Hepatocyte (in vitro differentiated cells): ENCODE measurements around the gene GLP1R. TPM values are rescaled to one million over a fixed set of nuclear protein-coding genes. Genes with fewer than 3 reads are reported as not detected.

ENCODE experiments used
- DNase-seq: peaks from one replicate; pipeline ENCODE4 v3.0.0-alpha.2; 2016; ENCODE audit warnings: low spot score
- H2AFZ ChIP-seq: fragments of 200-600 bp; sonication (generic); 2 replicates; pipeline ENCODE4 v1.6.0; 2016; ENCODE audit warnings: antibody characterized with exemption, mild to moderate bottlenecking
- H3K27ac ChIP-seq: fragments of 200-600 bp; sonication (generic); 2 replicates; pipeline ENCODE4 v1.5.1; 2016; ENCODE audit warnings: mild to moderate bottlenecking
- H3K27me3 ChIP-seq: fragments of 200-600 bp; sonication (generic); 2 replicates; pipeline ENCODE4 v1.6.1; 2016
- H3K36me3 ChIP-seq: fragments of 200-600 bp; sonication (generic); replicated peaks from 2 replicates; pipeline ENCODE4 v1.5.1; 2016; ENCODE audit warnings: low read depth; ENCODE audit not compliant: insufficient read depth
- H3K4me1 ChIP-seq: fragments of 200-600 bp; sonication (generic); 2 replicates; pipeline ENCODE4 v1.5.1; 2016; ENCODE audit warnings: mild to moderate bottlenecking, moderate library complexity; ENCODE audit not compliant: insufficient read depth
- H3K4me2 ChIP-seq: fragments of 200-600 bp; sonication (generic); 2 replicates; pipeline ENCODE4 v1.6.0; 2016
- H3K4me3 ChIP-seq: fragments of 200-600 bp; sonication (generic); 2 replicates; pipeline ENCODE4 v1.5.1; 2016; ENCODE audit warnings: mild to moderate bottlenecking
- H3K79me2 ChIP-seq: fragments of 200-600 bp; sonication (generic); 2 replicates; pipeline ENCODE4 v1.6.0; 2017; ENCODE audit warnings: mild to moderate bottlenecking
- H3K9me2 ChIP-seq: fragments of 200-600 bp; sonication (generic); replicated peaks from 2 replicates; pipeline ENCODE4 v1.6.0; 2017; ENCODE audit warnings: mild to moderate bottlenecking; ENCODE audit not compliant: insufficient read depth
- H3K9me3 ChIP-seq: fragments of 200-600 bp; sonication (generic); 2 replicates; pipeline ENCODE4 v1.5.1; 2016; ENCODE audit warnings: low read depth, mild to moderate bottlenecking
- H4K20me1 ChIP-seq: fragments of 200-600 bp; sonication (generic); 2 replicates; pipeline ENCODE4 v1.6.0; 2016; ENCODE audit warnings: mild to moderate bottlenecking; ENCODE audit not compliant: insufficient read depth, poor library complexity, severe bottlenecking
- EZH2 ChIP-seq: fragments of 200-600 bp; sonication (generic); IDR thresholded peaks from 2 replicates; pipeline ENCODE4 v1.6.1; 2016; ENCODE audit warnings: antibody characterized with exemption, mild to moderate bottlenecking, borderline replicate concordance
- EZH2phosphoT487 ChIP-seq: fragments of 200-600 bp; sonication (generic); IDR thresholded peaks from one replicate; pipeline ENCODE4 v1.6.1; 2018; ENCODE audit warnings: antibody characterized with exemption, mild to moderate bottlenecking, low read depth, moderate library complexity; ENCODE audit not compliant: unreplicated experiment, severe bottlenecking
- WGBS: methylation state at CpG from one replicate; pipeline ENCODE4 v1.1.6; 2016; ENCODE audit warnings: low lambda C conversion rate; ENCODE audit errors: missing lambda C conversion rate; 5-methylcytosine and 5-hydroxymethylcytosine counted together
- polyA plus RNA-seq: library from polyadenylated mRNA; unstranded; fragments of >200 nt; fragmentation: Nextera tagmentation; extraction: Ambion mirVana; gene quantifications from 2 replicates; pipeline ENCODE4 v1.2.1, GENCODE V29; 2016
- total RNA-seq: library from RNA; depleted of rRNA; stranded (reverse); fragments of >200 nt; gene quantifications from 2 replicates; pipeline ENCODE4 v1.2.3, GENCODE V29; 2014
- TF ChIP-seq, protein P1 (sequence below): fragments of 200-600 bp; sonication (generic); IDR thresholded peaks from 2 replicates; pipeline ENCODE4 v1.5.1; 2016; ENCODE audit warnings: antibody characterized with exemption, mild to moderate bottlenecking; ENCODE audit not compliant: poor library complexity

Gene GLP1R
- total and polyA plus RNA-seq, 2 experiments from 2014 or later: 0.30 TPM; not detected in 1

GRCh38 chr6:39076623-39077535, 28.3 kb downstream of the GLP1R start:
- Histone ChIP-seq H2AFZ (no peak overlapping the region), H3K9me3 (no peaks in the 10 kb centered on the region), H3K4me1 (no peaks in the 10 kb centered on the region), H3K27ac (no peak overlapping the region), H4K20me1 (no peaks in the 10 kb centered on the region), H3K9me2 (no peaks in the 10 kb centered on the region), H3K79me2 (no peaks in the 10 kb centered on the region), H3K4me3 (no peak overlapping the region), H3K27me3 (no peaks in the 10 kb centered on the region), H3K36me3 (no peaks in the 10 kb centered on the region), H3K4me2 (no peak overlapping the region)
- TF ChIP-seq, protein P1, sequence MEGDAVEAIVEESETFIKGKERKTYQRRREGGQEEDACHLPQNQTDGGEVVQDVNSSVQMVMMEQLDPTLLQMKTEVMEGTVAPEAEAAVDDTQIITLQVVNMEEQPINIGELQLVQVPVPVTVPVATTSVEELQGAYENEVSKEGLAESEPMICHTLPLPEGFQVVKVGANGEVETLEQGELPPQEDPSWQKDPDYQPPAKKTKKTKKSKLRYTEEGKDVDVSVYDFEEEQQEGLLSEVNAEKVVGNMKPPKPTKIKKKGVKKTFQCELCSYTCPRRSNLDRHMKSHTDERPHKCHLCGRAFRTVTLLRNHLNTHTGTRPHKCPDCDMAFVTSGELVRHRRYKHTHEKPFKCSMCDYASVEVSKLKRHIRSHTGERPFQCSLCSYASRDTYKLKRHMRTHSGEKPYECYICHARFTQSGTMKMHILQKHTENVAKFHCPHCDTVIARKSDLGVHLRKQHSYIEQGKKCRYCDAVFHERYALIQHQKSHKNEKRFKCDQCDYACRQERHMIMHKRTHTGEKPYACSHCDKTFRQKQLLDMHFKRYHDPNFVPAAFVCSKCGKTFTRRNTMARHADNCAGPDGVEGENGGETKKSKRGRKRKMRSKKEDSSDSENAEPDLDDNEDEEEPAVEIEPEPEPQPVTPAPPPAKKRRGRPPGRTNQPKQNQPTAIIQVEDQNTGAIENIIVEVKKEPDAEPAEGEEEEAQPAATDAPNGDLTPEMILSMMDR: no peak
- TF ChIP-seq EZH2phosphoT487 (no peak), EZH2 (no peak)
- WGBS: 78% methylated on average over 9 of the region's 9 CpGs
- no peak for DNase-seq

GRCh38 chr6:39077882-39078594, 29.5 kb downstream of the GLP1R start:
- Histone ChIP-seq H3K36me3 (no peaks in the 10 kb centered on the region), H3K4me1 (no peaks in the 10 kb centered on the region), H4K20me1 (no peaks in the 10 kb centered on the region), H3K4me2 (no peak overlapping the region), H2AFZ (no peak overlapping the region), H3K9me2 (no peaks in the 10 kb centered on the region), H3K4me3 (no peak overlapping the region), H3K27ac (no peak overlapping the region), H3K79me2 (no peaks in the 10 kb centered on the region), H3K9me3 (no peaks in the 10 kb centered on the region), H3K27me3 (no peaks in the 10 kb centered on the region)
- DNase-seq: no peak
- TF ChIP-seq, protein P1: no peak
- 92% methylated on average over 11 of the region's 11 CpGs for WGBS

- Histone ChIP-seq H2AFZ (no peak overlapping the region), H3K9me2 (no peaks in the 10 kb centered on the region), H3K79me2 (no peaks in the 10 kb centered on the region), H3K9me3 (no peaks in the 10 kb centered on the region), H3K4me3 (no peak overlapping the region), H4K20me1 (no peaks in the 10 kb centered on the region), H3K4me1 (no peaks in the 10 kb centered on the region), H3K27me3 (no peaks in the 10 kb centered on the region), H3K4me2 (no peak overlapping the region), H3K27ac (no peak overlapping the region), H3K36me3 (no peaks in the 10 kb centered on the region)
- TF ChIP-seq EZH2phosphoT487: no peak
- TF ChIP-seq EZH2: no peak
- TF ChIP-seq, protein P1: no peak
- 87% methylated on average over 3 of the region's 3 CpGs for WGBS
- no peak for DNase-seq
Measured at GRCh38 chr6:39078695-39079094, 30.1 kb downstream of the GLP1R start.
